Nephron (organoid): ENCODE results near the gene SPTA1.

ENCODE experiments used
- H3K27ac Mint-ChIP-seq, 3 experiments: 2 replicates each; pipeline ENCODE4 v1.8.0; 2020; ENCODE audit warnings: mixed read lengths in 3 of 3, mild to moderate bottlenecking in 2 of 3, moderate library complexity in 1 of 3
- H3K27me3 Mint-ChIP-seq: 2 replicates; pipeline ENCODE4 v1.8.0; 2021; ENCODE audit warnings: low read depth, mild to moderate bottlenecking, moderate library complexity, mixed read lengths
- H3K36me3 Mint-ChIP-seq: 2 replicates; pipeline ENCODE4 v1.8.0; 2020; ENCODE audit warnings: low read depth, mixed read lengths
- H3K4me1 Mint-ChIP-seq: 2 replicates; pipeline ENCODE4 v1.8.0; 2020; ENCODE audit warnings: mixed read lengths
- H3K4me3 Mint-ChIP-seq, 3 experiments: 2 replicates each; pipeline ENCODE4 v1.8.0; 2020; ENCODE audit warnings: mild to moderate bottlenecking in 3 of 3, mixed read lengths in 3 of 3, moderate library complexity in 2 of 3
- H3K9me3 Mint-ChIP-seq: 2 replicates; pipeline ENCODE4 v1.8.0; 2020; ENCODE audit warnings: mixed read lengths
- TF ChIP-seq, protein P1 (sequence below), 3 experiments: fragments of 200-600 bp; sonication (generic); IDR thresholded peaks; one replicate each; pipeline ENCODE4 v1.5.0; 2021; ENCODE audit warnings: antibody characterized with exemption in 3 of 3; ENCODE audit not compliant: unreplicated experiment in 3 of 3

Gene SPTA1

DNA sequence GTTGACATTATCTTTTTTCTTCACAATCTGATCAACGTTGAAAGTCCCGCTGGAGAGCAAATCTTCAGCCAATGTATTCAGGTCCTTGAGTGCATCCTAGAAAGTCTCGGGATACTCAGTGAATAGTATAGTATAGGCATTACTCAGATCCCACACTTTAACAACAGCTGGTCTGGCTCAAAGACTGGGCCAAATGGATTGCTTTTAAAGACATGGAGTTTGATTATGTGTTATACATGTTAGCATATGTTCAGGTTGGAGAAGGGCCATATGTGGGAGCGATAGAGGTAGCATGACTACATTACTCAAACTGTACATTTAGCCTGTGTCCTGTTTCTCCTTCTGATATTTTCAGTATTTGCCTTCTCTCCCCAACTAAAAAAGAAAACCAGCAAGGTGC lies 48.4 kb downstream of the SPTA1 start:
- H3K9me3 Mint-ChIP-seq = peaks cover 6% of the 10 kb centered on the region
- no peak overlapping the region for H3K27ac Mint-ChIP-seq
- no peak overlapping the region for H3K4me3 Mint-ChIP-seq
- no peaks in the 10 kb centered on the region for H3K36me3 Mint-ChIP-seq
- TF ChIP-seq, protein P1, sequence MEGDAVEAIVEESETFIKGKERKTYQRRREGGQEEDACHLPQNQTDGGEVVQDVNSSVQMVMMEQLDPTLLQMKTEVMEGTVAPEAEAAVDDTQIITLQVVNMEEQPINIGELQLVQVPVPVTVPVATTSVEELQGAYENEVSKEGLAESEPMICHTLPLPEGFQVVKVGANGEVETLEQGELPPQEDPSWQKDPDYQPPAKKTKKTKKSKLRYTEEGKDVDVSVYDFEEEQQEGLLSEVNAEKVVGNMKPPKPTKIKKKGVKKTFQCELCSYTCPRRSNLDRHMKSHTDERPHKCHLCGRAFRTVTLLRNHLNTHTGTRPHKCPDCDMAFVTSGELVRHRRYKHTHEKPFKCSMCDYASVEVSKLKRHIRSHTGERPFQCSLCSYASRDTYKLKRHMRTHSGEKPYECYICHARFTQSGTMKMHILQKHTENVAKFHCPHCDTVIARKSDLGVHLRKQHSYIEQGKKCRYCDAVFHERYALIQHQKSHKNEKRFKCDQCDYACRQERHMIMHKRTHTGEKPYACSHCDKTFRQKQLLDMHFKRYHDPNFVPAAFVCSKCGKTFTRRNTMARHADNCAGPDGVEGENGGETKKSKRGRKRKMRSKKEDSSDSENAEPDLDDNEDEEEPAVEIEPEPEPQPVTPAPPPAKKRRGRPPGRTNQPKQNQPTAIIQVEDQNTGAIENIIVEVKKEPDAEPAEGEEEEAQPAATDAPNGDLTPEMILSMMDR (IDR thresholded peaks at IDR 0.05; ENCODE audit: unreplicated experiment in 3 of 3) = no peak
- no peaks in the 10 kb centered on the region for H3K4me1 Mint-ChIP-seq
- no peaks in the 10 kb centered on the region for H3K27me3 Mint-ChIP-seq

DNA sequence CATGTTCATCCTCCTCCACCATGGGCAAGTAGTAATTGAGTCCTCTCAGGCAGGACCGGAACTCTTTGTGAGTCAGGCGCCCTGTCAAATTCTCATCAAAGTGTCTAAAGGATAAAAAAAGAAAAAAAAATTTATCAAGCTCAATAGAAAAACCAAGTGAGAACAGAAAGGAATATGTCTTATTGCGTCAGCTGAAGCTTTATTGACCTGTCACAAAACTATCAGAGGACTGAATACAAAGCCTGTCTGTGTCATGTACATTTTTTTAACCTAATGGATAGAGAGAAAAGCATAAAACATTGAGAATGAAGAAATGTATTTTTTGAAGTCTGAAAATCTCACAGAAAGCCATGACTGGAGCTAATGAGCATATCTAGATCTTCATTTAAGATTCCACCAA lies 72.8 kb downstream of the SPTA1 start:
- no peaks in the 10 kb centered on the region for H3K36me3 Mint-ChIP-seq
- no peaks in the 10 kb centered on the region for H3K4me1 Mint-ChIP-seq
- TF ChIP-seq, protein P1 (IDR thresholded peaks at IDR 0.05; ENCODE audit: unreplicated experiment in 3 of 3) = no peak
- H3K27me3 Mint-ChIP-seq = peaks cover 5% of the 10 kb centered on the region
- no peaks in the 10 kb centered on the region for H3K9me3 Mint-ChIP-seq
- no peak overlapping the region for H3K4me3 Mint-ChIP-seq
- no peak overlapping the region for H3K27ac Mint-ChIP-seq

DNA sequence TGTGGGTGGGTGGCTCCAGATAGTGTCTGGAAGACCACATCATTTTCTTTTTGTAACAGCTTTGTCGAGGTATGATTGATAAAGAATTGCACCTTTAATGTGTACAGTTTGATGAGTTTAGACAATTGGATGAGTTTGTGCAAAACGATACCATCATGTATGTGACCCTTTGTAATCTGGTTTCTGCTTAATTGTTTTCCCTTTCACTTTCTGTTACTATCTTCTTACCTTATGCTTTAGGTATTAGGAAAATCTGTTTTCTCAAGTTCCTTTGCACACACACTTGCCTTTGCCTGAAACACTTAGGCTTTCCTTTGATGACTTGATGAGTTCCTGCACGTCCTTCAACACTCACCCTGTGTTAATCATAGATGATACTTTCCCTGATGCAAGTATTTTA lies 74.6 kb downstream of the SPTA1 start:
- Mint-ChIP-seq H3K4me3 (no peak overlapping the region), H3K27ac (no peak overlapping the region), H3K9me3 (no peaks in the 10 kb centered on the region), H3K4me1 (no peaks in the 10 kb centered on the region), H3K36me3 (no peaks in the 10 kb centered on the region), H3K27me3 (peaks cover 5% of the 10 kb centered on the region)
- TF ChIP-seq, protein P1 (IDR thresholded peaks at IDR 0.05; ENCODE audit: unreplicated experiment in 3 of 3) = no peak

DNA sequence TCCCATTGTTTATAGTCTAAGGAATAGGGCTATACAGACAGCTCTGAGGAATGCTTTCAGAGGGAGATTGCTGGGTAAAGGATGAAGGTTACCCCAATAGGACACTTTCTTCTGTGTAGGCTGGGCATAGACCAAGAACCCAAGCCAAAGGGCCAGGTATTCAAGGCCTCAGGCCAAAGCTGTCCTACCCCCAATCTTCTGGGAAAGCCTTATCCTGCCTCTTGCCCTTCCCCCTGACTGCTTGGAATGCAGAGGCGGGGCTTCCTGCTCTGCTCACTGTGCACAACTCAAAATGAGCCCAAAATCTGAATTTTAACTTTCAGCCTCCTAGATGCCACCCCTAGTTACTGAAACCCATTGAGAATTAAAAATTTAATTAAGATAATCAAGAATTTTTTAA lies 79.2 kb downstream of the SPTA1 start:
- Mint-ChIP-seq H3K4me3 (no peak overlapping the region), H3K4me1 (no peaks in the 10 kb centered on the region), H3K27ac (no peak overlapping the region), H3K9me3 (no peaks in the 10 kb centered on the region), H3K27me3 (peaks cover under 1% of the 10 kb centered on the region), H3K36me3 (no peaks in the 10 kb centered on the region)
- TF ChIP-seq, protein P1 (IDR thresholded peaks at IDR 0.05; ENCODE audit: unreplicated experiment in 3 of 3) = no peak

DNA sequence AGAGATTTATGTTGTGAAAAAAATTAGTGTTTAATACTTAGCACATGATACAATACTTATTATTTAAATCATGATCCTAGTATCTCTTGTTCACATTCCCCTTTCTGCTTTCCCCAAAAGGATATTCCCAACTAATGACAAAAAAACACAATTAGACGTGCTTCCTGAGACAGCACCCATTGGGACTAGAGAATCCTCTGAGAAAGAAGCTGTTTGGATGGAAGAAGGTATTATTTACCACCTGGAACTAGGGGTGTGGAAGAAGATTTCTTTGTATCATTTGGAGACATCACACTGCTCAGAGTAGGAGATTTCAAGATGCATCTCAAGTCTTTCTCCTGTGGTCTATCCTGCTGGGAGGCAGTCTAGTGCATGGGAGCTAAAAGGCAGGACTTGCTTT lies 81.5 kb downstream of the SPTA1 start, which contains the start of gene OR10Z1:
Gene OR10Z1 (plus strand): TSS at position 301 of the 400 bp plus-strand sequence. CDS start 1,171 bp downstream, outside the sequence.
- TF ChIP-seq, protein P1 (IDR thresholded peaks at IDR 0.05; ENCODE audit: unreplicated experiment in 3 of 3) = no peak

DNA sequence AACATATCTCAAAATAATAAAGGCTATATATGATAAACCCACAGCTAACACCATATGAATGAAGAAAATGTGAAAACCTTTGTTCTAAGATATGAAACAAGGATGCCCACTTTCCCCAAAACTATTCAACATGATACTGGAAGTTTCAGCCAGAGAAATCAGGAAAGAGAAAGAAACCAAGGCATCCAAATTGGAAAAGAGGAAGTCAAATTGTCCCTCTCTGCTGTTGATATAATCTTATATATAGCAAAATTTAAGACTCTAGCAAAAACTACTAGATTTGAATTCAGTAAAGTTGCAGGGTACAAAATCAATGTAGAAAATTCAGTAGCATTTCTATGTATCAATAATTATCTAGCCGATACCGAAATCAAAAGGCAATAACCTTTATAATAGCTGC lies 85.8 kb downstream of the SPTA1 start:
- TF ChIP-seq, protein P1 (IDR thresholded peaks at IDR 0.05; ENCODE audit: unreplicated experiment in 3 of 3) = no peak
- Mint-ChIP-seq H3K4me1 (no peaks in the 10 kb centered on the region), H3K27me3 (no peaks in the 10 kb centered on the region), H3K9me3 (peaks cover 16% of the 10 kb centered on the region), H3K4me3 (no peak overlapping the region), H3K27ac (no peak overlapping the region), H3K36me3 (no peaks in the 10 kb centered on the region)

More for the DNA sequence above, 81.5 kb downstream of the SPTA1 start, which contains the start of gene OR10Z1:
- H3K9me3 Mint-ChIP-seq = no peaks in the 10 kb centered on the region
- no peak within 1 kb of the TSS for H3K4me3 Mint-ChIP-seq
- no peak within 1 kb of the TSS for H3K27ac Mint-ChIP-seq
- H3K27me3 Mint-ChIP-seq = no peaks in the 10 kb centered on the region
- H3K36me3 Mint-ChIP-seq = no peaks in the 10 kb centered on the region
- H3K4me1 Mint-ChIP-seq = no peaks in the 10 kb centered on the region
